HFFc6 (cell line): Measurements from ENCODE around the gene LRRC8D. TPM values are rescaled to one million over a fixed set of nuclear protein-coding genes. Genes with fewer than 3 reads are reported as not detected.

Experiments
- DNase-seq: peaks from one replicate; pipeline ENCODE4 v3.0.0-alpha.2; 2018
- H3K27ac Mint-ChIP-seq: 2 replicates; pipeline ENCODE4 v1.8.0; 2020; ENCODE audit warnings: mild to moderate bottlenecking, mixed read lengths
- H3K27me3 Mint-ChIP-seq: 2 replicates; pipeline ENCODE4 v1.8.0; 2021; ENCODE audit warnings: mild to moderate bottlenecking, moderate library complexity, mixed read lengths; ENCODE audit not compliant: insufficient read depth
- H3K36me3 Mint-ChIP-seq: 2 replicates; pipeline ENCODE4 v1.8.0; 2021; ENCODE audit warnings: low read depth, mixed read lengths
- H3K4me1 Mint-ChIP-seq: 2 replicates; pipeline ENCODE4 v1.8.0; 2020; ENCODE audit warnings: low read depth, mixed read lengths
- H3K4me3 Mint-ChIP-seq: 2 replicates; pipeline ENCODE4 v1.8.0; 2020; ENCODE audit warnings: mild to moderate bottlenecking, moderate library complexity, mixed read lengths
- H3K9me3 Mint-ChIP-seq: 2 replicates; pipeline ENCODE4 v1.8.0; 2020; ENCODE audit warnings: mild to moderate bottlenecking, mixed read lengths
- total RNA-seq, 6 experiments: library from RNA; stranded (reverse); fragmentation: NEBNext Ultra II Directional; extraction: Animal tissue kit (Norgen Biotek cat#: 25700); gene quantifications; 2 replicates in 1 of 6; 3 replicates in 5 of 6; pipeline ENCODE4 v1.2.3, GENCODE V29; 2021
- TF ChIP-seq, protein P1 (sequence below): fragments of 200-600 bp; sonication (generic); IDR thresholded peaks from 2 replicates; pipeline ENCODE4 v1.5.0; 2021; ENCODE audit warnings: antibody characterized with exemption, mild to moderate bottlenecking

Gene LRRC8D
- total RNA-seq, 6 experiments from 2014 or later, result 33.5 to 46.7 (median 41.8) TPM

DNA sequence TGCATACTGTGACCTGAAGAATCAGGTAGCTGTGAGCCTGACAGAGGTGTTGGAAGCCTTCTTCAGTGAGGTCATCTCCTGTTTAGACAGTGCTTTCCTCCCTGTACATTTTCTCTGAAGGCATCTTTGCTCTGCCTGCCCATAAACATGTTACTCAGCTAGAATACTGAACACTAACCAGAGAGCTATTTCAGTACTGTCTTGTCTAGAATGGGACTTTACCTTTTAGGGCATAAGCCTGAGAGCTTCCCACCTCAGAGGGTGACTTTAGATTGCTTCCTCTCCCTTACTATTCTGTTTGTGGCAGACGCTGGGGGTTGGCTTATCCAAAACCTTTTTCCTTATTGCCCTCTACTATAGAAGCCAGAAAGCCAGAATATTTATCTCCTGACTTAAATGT lies 150.8 kb downstream of the LRRC8D start:
- H3K27ac Mint-ChIP-seq, result peak overlapping the region; percentile 25; the same call in 1 of the 2 replicates
- no peaks in the 10 kb centered on the region for H3K9me3 Mint-ChIP-seq
- no peaks in the 10 kb centered on the region for H3K36me3 Mint-ChIP-seq
- TF ChIP-seq, protein P1, sequence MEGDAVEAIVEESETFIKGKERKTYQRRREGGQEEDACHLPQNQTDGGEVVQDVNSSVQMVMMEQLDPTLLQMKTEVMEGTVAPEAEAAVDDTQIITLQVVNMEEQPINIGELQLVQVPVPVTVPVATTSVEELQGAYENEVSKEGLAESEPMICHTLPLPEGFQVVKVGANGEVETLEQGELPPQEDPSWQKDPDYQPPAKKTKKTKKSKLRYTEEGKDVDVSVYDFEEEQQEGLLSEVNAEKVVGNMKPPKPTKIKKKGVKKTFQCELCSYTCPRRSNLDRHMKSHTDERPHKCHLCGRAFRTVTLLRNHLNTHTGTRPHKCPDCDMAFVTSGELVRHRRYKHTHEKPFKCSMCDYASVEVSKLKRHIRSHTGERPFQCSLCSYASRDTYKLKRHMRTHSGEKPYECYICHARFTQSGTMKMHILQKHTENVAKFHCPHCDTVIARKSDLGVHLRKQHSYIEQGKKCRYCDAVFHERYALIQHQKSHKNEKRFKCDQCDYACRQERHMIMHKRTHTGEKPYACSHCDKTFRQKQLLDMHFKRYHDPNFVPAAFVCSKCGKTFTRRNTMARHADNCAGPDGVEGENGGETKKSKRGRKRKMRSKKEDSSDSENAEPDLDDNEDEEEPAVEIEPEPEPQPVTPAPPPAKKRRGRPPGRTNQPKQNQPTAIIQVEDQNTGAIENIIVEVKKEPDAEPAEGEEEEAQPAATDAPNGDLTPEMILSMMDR, result no peak
- peaks cover 51% of the 10 kb centered on the region for H3K4me1 Mint-ChIP-seq
- no peaks in the 10 kb centered on the region for H3K27me3 Mint-ChIP-seq
- peak; percentile 29 for DNase-seq
- no peak overlapping the region for H3K4me3 Mint-ChIP-seq

DNA sequence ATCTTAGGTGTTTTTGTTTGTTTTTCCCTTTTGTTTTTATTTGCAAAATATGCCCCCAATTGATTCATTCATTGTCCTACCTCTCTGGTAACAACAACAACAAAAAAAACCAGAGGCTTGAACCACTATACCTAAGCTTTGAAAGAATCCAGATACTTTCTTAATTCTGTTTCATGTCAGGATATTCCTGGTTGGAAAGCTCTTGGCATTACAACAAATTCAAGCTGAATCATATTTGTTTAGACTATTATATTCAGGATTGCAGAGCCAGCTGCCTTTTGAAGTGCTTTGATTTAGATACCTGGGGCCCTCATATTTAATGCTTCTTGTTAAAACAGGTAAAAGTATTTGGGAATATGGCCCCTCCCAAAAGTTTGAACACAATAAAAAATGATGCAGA lies 151.2 kb downstream of the LRRC8D start:
- no peak overlapping the region for H3K4me3 Mint-ChIP-seq
- H3K4me1 Mint-ChIP-seq, result peaks cover 51% of the 10 kb centered on the region
- TF ChIP-seq, protein P1, result no peak
- no peaks in the 10 kb centered on the region for H3K36me3 Mint-ChIP-seq
- no peaks in the 10 kb centered on the region for H3K9me3 Mint-ChIP-seq
- no peak overlapping the region for H3K27ac Mint-ChIP-seq
- no peak for DNase-seq
- H3K27me3 Mint-ChIP-seq, result no peaks in the 10 kb centered on the region

DNA sequence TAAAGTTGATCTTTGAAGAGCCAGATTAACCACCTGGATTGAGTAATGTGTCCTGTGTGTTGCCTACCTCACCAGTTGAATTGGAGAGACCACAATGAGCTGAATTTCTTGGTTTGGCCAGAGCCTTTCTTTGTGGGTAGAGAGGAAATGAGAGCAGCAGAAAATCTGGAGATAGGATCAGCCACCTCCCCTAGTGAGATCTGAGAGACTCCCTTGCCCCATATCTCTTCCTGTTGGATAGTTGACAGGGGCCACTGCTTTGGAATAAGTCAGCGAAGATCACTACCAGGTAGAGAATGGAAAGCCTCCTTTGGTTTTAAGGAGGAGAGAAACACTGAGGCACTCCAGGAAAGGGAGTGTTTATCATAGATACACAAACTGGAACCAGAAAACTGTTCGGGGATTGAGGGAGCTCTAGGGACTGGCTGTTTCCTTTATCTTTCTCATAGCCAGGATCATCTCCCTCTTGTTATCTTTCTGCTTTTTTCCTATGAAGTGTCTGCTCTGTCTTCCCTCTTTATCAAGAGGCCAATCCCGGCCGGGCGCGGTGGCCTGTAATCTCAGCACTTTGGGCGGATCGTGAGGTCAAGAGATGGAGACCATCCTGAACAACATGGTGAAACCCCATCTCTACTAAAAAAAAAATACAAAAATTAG lies 152.8 kb downstream of the LRRC8D start:
- no peaks in the 10 kb centered on the region for H3K27me3 Mint-ChIP-seq
- H3K36me3 Mint-ChIP-seq, result no peaks in the 10 kb centered on the region
- no peak for DNase-seq
- H3K4me3 Mint-ChIP-seq, result no peak overlapping the region
- peak overlapping the region; percentile 42; the same call in 1 of the 2 replicates for H3K27ac Mint-ChIP-seq
- peaks cover 59% of the 10 kb centered on the region for H3K4me1 Mint-ChIP-seq
- no peaks in the 10 kb centered on the region for H3K9me3 Mint-ChIP-seq
- TF ChIP-seq, protein P1, result no peak

DNA sequence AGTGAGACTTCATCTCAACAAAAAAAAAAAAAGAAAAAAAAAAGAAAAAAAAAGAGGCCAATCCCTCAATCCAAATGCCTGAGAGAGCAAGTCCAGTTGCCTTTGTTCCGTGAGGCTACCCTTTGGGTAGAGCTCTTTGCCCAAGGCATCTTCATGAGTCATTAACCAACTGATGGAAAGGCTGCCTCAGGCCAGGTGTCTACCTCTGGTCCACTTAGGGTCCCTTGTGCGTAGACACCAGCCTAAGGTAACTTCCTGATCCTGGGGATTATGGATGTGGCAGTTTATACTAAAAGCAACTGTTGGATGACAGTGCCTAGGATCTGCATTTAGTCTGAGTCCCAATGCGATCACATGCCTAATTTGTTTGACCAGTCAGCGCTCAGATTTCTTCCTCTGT lies 153.4 kb downstream of the LRRC8D start:
- no peak overlapping the region; the same call in 1 of the 2 replicates for H3K4me3 Mint-ChIP-seq
- H3K27me3 Mint-ChIP-seq, result no peaks in the 10 kb centered on the region
- no peaks in the 10 kb centered on the region for H3K9me3 Mint-ChIP-seq
- TF ChIP-seq, protein P1, result no peak
- DNase-seq, result no peak
- H3K27ac Mint-ChIP-seq, result peak overlapping the region; percentile 86
- H3K4me1 Mint-ChIP-seq, result peaks cover 66% of the 10 kb centered on the region
- no peaks in the 10 kb centered on the region for H3K36me3 Mint-ChIP-seq

DNA sequence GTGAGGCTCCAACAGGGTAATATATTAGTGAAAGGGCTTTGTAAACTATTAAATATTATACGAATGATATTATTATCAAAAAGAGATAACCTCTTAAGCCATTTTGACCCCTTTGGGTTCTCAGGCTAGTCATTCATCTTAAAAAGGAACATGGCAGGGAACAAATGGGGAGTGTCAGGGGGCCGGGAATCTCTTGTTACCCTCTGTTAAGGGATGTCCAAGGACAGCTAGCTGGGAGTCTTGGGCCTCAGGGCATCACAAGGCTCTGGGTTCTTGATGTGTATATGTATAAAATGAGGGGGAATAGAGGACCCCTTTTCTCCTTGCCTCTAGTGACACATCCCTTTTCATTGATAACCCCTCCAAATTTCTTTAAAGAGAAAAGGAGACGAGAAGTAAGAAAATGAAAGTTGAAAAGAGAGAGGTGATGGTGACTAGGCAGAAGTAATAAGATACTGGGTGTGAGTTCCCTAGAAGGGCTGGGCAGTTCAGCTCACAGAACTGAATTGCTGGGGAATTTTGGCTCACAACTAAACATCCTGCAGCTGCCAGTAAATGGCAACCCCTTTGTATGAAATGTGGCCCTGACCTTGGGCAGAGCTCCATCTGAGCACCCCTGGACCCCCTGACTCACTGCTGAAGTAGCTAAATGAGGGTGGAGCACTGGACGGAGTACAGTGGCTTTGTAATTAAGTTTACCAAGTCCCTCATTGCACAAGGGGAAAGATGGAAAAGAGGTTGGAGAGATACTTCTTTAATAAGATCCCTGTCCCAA lies 154.1 kb downstream of the LRRC8D start:
- Mint-ChIP-seq H3K4me1 (peaks cover 71% of the 10 kb centered on the region), H3K27ac (peak overlapping the region; percentile 86), H3K4me3 (peak overlapping the region; percentile 76), H3K36me3 (no peaks in the 10 kb centered on the region), H3K27me3 (no peaks in the 10 kb centered on the region), H3K9me3 (no peaks in the 10 kb centered on the region)
- peak; percentile 49 for DNase-seq
- TF ChIP-seq, protein P1, result no peak
